Measurements from ENCODE around the gene EPB41.

- TF ChIP-seq, protein P1, sequence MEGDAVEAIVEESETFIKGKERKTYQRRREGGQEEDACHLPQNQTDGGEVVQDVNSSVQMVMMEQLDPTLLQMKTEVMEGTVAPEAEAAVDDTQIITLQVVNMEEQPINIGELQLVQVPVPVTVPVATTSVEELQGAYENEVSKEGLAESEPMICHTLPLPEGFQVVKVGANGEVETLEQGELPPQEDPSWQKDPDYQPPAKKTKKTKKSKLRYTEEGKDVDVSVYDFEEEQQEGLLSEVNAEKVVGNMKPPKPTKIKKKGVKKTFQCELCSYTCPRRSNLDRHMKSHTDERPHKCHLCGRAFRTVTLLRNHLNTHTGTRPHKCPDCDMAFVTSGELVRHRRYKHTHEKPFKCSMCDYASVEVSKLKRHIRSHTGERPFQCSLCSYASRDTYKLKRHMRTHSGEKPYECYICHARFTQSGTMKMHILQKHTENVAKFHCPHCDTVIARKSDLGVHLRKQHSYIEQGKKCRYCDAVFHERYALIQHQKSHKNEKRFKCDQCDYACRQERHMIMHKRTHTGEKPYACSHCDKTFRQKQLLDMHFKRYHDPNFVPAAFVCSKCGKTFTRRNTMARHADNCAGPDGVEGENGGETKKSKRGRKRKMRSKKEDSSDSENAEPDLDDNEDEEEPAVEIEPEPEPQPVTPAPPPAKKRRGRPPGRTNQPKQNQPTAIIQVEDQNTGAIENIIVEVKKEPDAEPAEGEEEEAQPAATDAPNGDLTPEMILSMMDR (IDR thresholded peaks at IDR 0.05; ENCODE audit: control extremely low read depth in 1 of 3, insufficient read depth in 1 of 3, low read depth in 1 of 3, low read length in 3 of 3): no peak
- TF ChIP-seq SUZ12 (IDR thresholded peaks at IDR 0.05; ENCODE audit: low read length) (no peak), GABPA (IDR thresholded peaks at IDR 0.05; ENCODE audit: borderline replicate concordance, insufficient read depth, low read length) (no peak)
These were observed 103.8 kb downstream of the EPB41 start for GRCh38 chr1:29017975-29018712.
